A549 (cell line): Measurements from ENCODE around the gene UNC13D.

Experiments
- CHD4 ChIP-seq: fragments of 200-600 bp; sonication (generic); IDR thresholded peaks from 2 replicates; pipeline ENCODE4 v1.6.1; 2016; ENCODE audit warnings: antibody characterized with exemption, mild to moderate bottlenecking, borderline replicate concordance
- EP300 ChIP-seq, 2 experiments: fragments of >200 bp; sonication (Bioruptor Twin); formaldehyde crosslinking; IDR thresholded peaks; 2 replicates in 1 of 2; 3 replicates in 1 of 2; pipeline ENCODE4 v1.6.1; 2016 to 2017
- JUN ChIP-seq, 2 experiments: fragments of >200 bp; sonication (Bioruptor Twin); formaldehyde crosslinking; IDR thresholded peaks; 2 replicates in 1 of 2; 3 replicates in 1 of 2; pipeline ENCODE4 v1.6.1; 2016 to 2017
- JUNB ChIP-seq: fragments of >200 bp; sonication (Bioruptor Twin); formaldehyde crosslinking; IDR thresholded peaks from 2 replicates; pipeline ENCODE4 v1.6.1; 2016
- KDM1A ChIP-seq: fragments of 200-600 bp; sonication (generic); IDR thresholded peaks from 2 replicates; pipeline ENCODE4 v1.6.1; 2016; ENCODE audit warnings: low read depth, mild to moderate bottlenecking
- MAFK ChIP-seq: fragments of 450-650 bp; IDR thresholded peaks from 2 replicates; pipeline ENCODE4 v1.6.1; 2014; ENCODE audit not compliant: partially characterized antibody
- POLR2A ChIP-seq: IDR thresholded peaks from 2 replicates; pipeline ENCODE4 v1.6.1; 2012; ENCODE audit warnings: mild to moderate bottlenecking, low read length
- RAD21 ChIP-seq, 2 experiments: fragments of >200 bp in 1 of 2; sonication (Bioruptor Twin) in 1 of 2; formaldehyde crosslinking in 1 of 2; IDR thresholded peaks in 1 of 2; conservative IDR thresholded peaks in 1 of 2; 2 replicates in 1 of 2; 3 replicates in 1 of 2; pipeline ENCODE4 v1.6.1; 2012 to 2018; ENCODE audit warnings: inconsistent platforms in 1 of 2
- RARB ChIP-seq: fragments of 250-450 bp; sonication (Bioruptor Pico); IDR thresholded peaks from 2 replicates; pipeline ENCODE4 v1.8.0; 2021; ENCODE audit warnings: mild to moderate bottlenecking, moderate library complexity
- ZC3H11A ChIP-seq: fragments of 450-650 bp; IDR thresholded peaks from 2 replicates; pipeline ENCODE4 v1.6.1; 2014; ENCODE audit warnings: antibody characterized with exemption, mild to moderate bottlenecking
- ZFP36 ChIP-seq: fragments of 450-650 bp; IDR thresholded peaks from 2 replicates; pipeline ENCODE4 v1.6.1; 2014; ENCODE audit warnings: borderline replicate concordance; ENCODE audit not compliant: partially characterized antibody
- ZNF302 ChIP-seq: fragments of 250-450 bp; sonication (Bioruptor Pico); IDR thresholded peaks from 2 replicates; pipeline ENCODE4 v1.9.0; 2021; ENCODE audit warnings: inconsistent platforms, mild to moderate bottlenecking, moderate library complexity
- TF ChIP-seq, protein P1 (sequence below): fragments of >200 bp; sonication (Bioruptor Twin); formaldehyde crosslinking; IDR thresholded peaks from 3 replicates; pipeline ENCODE4 v1.5.1; 2016
- TF ChIP-seq, protein P2 (sequence below): fragments of 200-600 bp; sonication (generic); IDR thresholded peaks from 2 replicates; pipeline ENCODE4 v1.6.1; 2016; ENCODE audit warnings: antibody characterized with exemption, mild to moderate bottlenecking, moderate library complexity

DNA sequence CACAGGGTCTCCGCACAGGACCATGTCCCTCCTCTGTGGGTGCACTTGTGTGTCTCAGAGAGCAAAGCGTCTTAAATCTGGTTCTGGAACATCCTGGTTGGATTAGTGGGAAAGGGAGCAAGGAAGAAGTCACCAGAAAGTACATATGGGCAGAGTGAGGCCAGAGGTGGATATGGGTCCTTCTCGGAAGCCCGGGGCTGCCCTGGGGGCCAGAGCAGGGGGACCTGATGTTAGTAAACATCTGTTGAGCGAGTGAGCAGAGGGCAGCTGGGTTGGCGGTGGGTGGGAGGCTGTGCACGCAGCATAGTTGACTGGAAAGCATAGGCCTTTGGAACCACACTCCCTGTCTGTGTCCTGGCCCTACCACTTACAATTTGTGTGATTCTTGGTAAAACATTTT lies 22.7 kb downstream of the UNC13D start:
- TF ChIP-seq, protein P1, sequence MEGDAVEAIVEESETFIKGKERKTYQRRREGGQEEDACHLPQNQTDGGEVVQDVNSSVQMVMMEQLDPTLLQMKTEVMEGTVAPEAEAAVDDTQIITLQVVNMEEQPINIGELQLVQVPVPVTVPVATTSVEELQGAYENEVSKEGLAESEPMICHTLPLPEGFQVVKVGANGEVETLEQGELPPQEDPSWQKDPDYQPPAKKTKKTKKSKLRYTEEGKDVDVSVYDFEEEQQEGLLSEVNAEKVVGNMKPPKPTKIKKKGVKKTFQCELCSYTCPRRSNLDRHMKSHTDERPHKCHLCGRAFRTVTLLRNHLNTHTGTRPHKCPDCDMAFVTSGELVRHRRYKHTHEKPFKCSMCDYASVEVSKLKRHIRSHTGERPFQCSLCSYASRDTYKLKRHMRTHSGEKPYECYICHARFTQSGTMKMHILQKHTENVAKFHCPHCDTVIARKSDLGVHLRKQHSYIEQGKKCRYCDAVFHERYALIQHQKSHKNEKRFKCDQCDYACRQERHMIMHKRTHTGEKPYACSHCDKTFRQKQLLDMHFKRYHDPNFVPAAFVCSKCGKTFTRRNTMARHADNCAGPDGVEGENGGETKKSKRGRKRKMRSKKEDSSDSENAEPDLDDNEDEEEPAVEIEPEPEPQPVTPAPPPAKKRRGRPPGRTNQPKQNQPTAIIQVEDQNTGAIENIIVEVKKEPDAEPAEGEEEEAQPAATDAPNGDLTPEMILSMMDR: no peak
- TF ChIP-seq POLR2A (no peak), RAD21 (conservative IDR thresholded peaks at IDR 0.05 in 1 of 2, IDR thresholded peaks at IDR 0.05 in 1 of 2) (no peak), JUN (IDR thresholded peaks at IDR 0.05) (no peak), JUNB (no peak), ZFP36 (no peak), ZC3H11A (no peak), ZNF302 (CRISPR knock-in tag) (no peak), EP300 (IDR thresholded peaks at IDR 0.05) (no peak), RARB (CRISPR knock-in tag) (no peak), KDM1A (no peak), CHD4 (no peak), MAFK (no peak)
- TF ChIP-seq, protein P2, sequence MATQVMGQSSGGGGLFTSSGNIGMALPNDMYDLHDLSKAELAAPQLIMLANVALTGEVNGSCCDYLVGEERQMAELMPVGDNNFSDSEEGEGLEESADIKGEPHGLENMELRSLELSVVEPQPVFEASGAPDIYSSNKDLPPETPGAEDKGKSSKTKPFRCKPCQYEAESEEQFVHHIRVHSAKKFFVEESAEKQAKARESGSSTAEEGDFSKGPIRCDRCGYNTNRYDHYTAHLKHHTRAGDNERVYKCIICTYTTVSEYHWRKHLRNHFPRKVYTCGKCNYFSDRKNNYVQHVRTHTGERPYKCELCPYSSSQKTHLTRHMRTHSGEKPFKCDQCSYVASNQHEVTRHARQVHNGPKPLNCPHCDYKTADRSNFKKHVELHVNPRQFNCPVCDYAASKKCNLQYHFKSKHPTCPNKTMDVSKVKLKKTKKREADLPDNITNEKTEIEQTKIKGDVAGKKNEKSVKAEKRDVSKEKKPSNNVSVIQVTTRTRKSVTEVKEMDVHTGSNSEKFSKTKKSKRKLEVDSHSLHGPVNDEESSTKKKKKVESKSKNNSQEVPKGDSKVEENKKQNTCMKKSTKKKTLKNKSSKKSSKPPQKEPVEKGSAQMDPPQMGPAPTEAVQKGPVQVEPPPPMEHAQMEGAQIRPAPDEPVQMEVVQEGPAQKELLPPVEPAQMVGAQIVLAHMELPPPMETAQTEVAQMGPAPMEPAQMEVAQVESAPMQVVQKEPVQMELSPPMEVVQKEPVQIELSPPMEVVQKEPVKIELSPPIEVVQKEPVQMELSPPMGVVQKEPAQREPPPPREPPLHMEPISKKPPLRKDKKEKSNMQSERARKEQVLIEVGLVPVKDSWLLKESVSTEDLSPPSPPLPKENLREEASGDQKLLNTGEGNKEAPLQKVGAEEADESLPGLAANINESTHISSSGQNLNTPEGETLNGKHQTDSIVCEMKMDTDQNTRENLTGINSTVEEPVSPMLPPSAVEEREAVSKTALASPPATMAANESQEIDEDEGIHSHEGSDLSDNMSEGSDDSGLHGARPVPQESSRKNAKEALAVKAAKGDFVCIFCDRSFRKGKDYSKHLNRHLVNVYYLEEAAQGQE: no peak
